H9 (cell line): ENCODE measurements around the gene ZNF568. TPM values are rescaled to one million over a fixed set of nuclear protein-coding genes. Genes with fewer than 3 reads are reported as not detected.

Source experiments
- DNase-seq: peaks from one replicate; pipeline ENCODE4 v3.0.0-alpha.2; 2017
- H2AFZ ChIP-seq: one replicate; pipeline ENCODE4 v1.6.1; 2013; ENCODE audit warnings: mild to moderate bottlenecking, low read length, control low read depth, moderate library complexity
- H2AK5ac ChIP-seq: 2 replicates; pipeline ENCODE4 v1.6.1; 2013; ENCODE audit warnings: low read length, control low read depth, mixed read lengths; ENCODE audit not compliant: insufficient read length
- H2BK120ac ChIP-seq: one replicate; pipeline ENCODE4 v1.6.1; 2013; ENCODE audit warnings: low read depth, mild to moderate bottlenecking, low read length, control low read depth, inconsistent platforms; ENCODE audit not compliant: poor library complexity, severe bottlenecking
- H2BK12ac ChIP-seq: 2 replicates; pipeline ENCODE4 v1.6.1; 2013; ENCODE audit warnings: low read length, control low read depth, mixed read lengths, low read depth; ENCODE audit not compliant: insufficient read length
- H2BK15ac ChIP-seq: 2 replicates; pipeline ENCODE4 v1.6.1; 2013; ENCODE audit warnings: low read depth, low read length, control low read depth
- H2BK20ac ChIP-seq: one replicate; pipeline ENCODE4 v1.6.1; 2013; ENCODE audit warnings: low read depth, mild to moderate bottlenecking, low read length, control low read depth, inconsistent platforms; ENCODE audit not compliant: poor library complexity, severe bottlenecking
- H2BK5ac ChIP-seq: 2 replicates; pipeline ENCODE4 v1.6.1; 2013; ENCODE audit warnings: low read length, control low read depth, mixed read lengths; ENCODE audit not compliant: insufficient read length
- H3K14ac ChIP-seq: 2 replicates; pipeline ENCODE4 v1.6.1; 2013; ENCODE audit warnings: low read length, control low read depth; ENCODE audit not compliant: insufficient read depth
- H3K18ac ChIP-seq: 2 replicates; pipeline ENCODE4 v1.6.1; 2013; ENCODE audit warnings: low read depth, mild to moderate bottlenecking, mixed read lengths, low read length, control low read depth; ENCODE audit not compliant: insufficient read length
- H3K23ac ChIP-seq: 2 replicates; pipeline ENCODE4 v1.6.1; 2013; ENCODE audit warnings: low read length, control low read depth, mixed read lengths, low read depth; ENCODE audit not compliant: insufficient read length
- H3K23me2 ChIP-seq: 2 replicates; pipeline ENCODE4 v1.6.1; 2013; ENCODE audit warnings: low read depth, mild to moderate bottlenecking, mixed read lengths, low read length, control low read depth; ENCODE audit not compliant: insufficient read length, poor library complexity, severe bottlenecking
- H3K27ac ChIP-seq: 2 replicates; pipeline ENCODE4 v1.5.1; 2013; ENCODE audit warnings: low read length, control low read depth, mixed read lengths, low read depth; ENCODE audit not compliant: insufficient read length
- H3K27me3 ChIP-seq: 2 replicates; pipeline ENCODE4 v1.6.1; 2013; ENCODE audit warnings: low read length, control low read depth, inconsistent platforms; ENCODE audit not compliant: insufficient read depth
- H3K4ac ChIP-seq: 2 replicates; pipeline ENCODE4 v1.6.1; 2013; ENCODE audit warnings: low read depth, mild to moderate bottlenecking, control low read depth, inconsistent platforms, low read length, moderate library complexity
- H3K4me1 ChIP-seq: 2 replicates; pipeline ENCODE4 v1.6.1; 2013; ENCODE audit warnings: low read length, control low read depth, inconsistent platforms; ENCODE audit not compliant: insufficient read depth
- H3K4me2 ChIP-seq: 2 replicates; pipeline ENCODE4 v1.6.1; 2013; ENCODE audit warnings: low read length, control low read depth, mixed read lengths; ENCODE audit not compliant: insufficient read length, insufficient read depth
- H3K56ac ChIP-seq: 2 replicates; pipeline ENCODE4 v1.6.1; 2013; ENCODE audit warnings: low read depth, mild to moderate bottlenecking, mixed read lengths, low read length, control low read depth; ENCODE audit not compliant: insufficient read length
- H3K79me1 ChIP-seq: 2 replicates; pipeline ENCODE4 v1.6.1; 2013; ENCODE audit warnings: low read depth, mild to moderate bottlenecking, moderate library complexity, low read length, control low read depth, inconsistent platforms; ENCODE audit not compliant: insufficient read depth, poor library complexity, severe bottlenecking
- H3K79me2 ChIP-seq: 2 replicates; pipeline ENCODE4 v1.6.1; 2013; ENCODE audit warnings: low read length, control low read depth, inconsistent platforms; ENCODE audit not compliant: insufficient read depth
- H3K9ac ChIP-seq: 2 replicates; pipeline ENCODE4 v1.6.1; 2013; ENCODE audit warnings: low read length, control low read depth, mixed read lengths; ENCODE audit not compliant: insufficient read length; ENCODE audit errors: extremely low read depth
- H3K9me3 ChIP-seq: one replicate; pipeline ENCODE4 v1.6.1; 2013; ENCODE audit warnings: low read depth, low read length, inconsistent platforms; ENCODE audit not compliant: control insufficient read depth
- H3T11ph ChIP-seq: one replicate; pipeline ENCODE4 v1.6.1; 2013; ENCODE audit warnings: mild to moderate bottlenecking, low read length, control low read depth, inconsistent platforms
- H4K20me1 ChIP-seq: one replicate; pipeline ENCODE4 v1.6.1; 2013; ENCODE audit not compliant: control insufficient read depth, insufficient read length, insufficient read depth
- H4K5ac ChIP-seq: 2 replicates; pipeline ENCODE4 v1.6.1; 2013; ENCODE audit warnings: low read depth, mild to moderate bottlenecking, mixed read lengths, low read length, control low read depth; ENCODE audit not compliant: insufficient read length
- H4K8ac ChIP-seq: replicated peaks from 2 replicates; pipeline ENCODE4 v1.6.1; 2013; ENCODE audit warnings: low read length, control low read depth, mixed read lengths, low read depth; ENCODE audit not compliant: insufficient read length
- H4K91ac ChIP-seq: 2 replicates; pipeline ENCODE4 v1.6.1; 2013; ENCODE audit warnings: low read depth, mild to moderate bottlenecking, moderate library complexity, mixed read lengths, low read length, control low read depth; ENCODE audit not compliant: insufficient read length
- H3K27ac Mint-ChIP-seq, 3 experiments: 2 replicates in 2 of 3; 3 replicates in 1 of 3; pipeline ENCODE4 v1.8.0; 2020 to 2021; ENCODE audit warnings: mixed read lengths in 3 of 3, mild to moderate bottlenecking in 1 of 3, moderate library complexity in 1 of 3
- H3K27me3 Mint-ChIP-seq: 2 replicates; pipeline ENCODE4 v1.8.0; 2021; ENCODE audit warnings: low read depth, mild to moderate bottlenecking, moderate library complexity, mixed read lengths
- H3K36me3 Mint-ChIP-seq, 3 experiments: 2 replicates in 2 of 3; 3 replicates in 1 of 3; pipeline ENCODE4 v1.8.0; 2020 to 2021; ENCODE audit warnings: low read depth in 3 of 3, mixed read lengths in 3 of 3; ENCODE audit not compliant: insufficient read depth in 1 of 3
- H3K4me1 Mint-ChIP-seq, 2 experiments: 2 replicates each; pipeline ENCODE4 v1.8.0; 2020; ENCODE audit warnings: mixed read lengths in 2 of 2
- H3K4me3 Mint-ChIP-seq, 2 experiments: 2 replicates in 1 of 2; 3 replicates in 1 of 2; pipeline ENCODE4 v1.8.0; 2020 to 2021; ENCODE audit warnings: mild to moderate bottlenecking in 2 of 2, mixed read lengths in 2 of 2, moderate library complexity in 1 of 2
- H3K9me3 Mint-ChIP-seq, 2 experiments: 2 replicates in 1 of 2; 3 replicates in 1 of 2; pipeline ENCODE4 v1.8.0; 2020; ENCODE audit warnings: mild to moderate bottlenecking in 2 of 2, mixed read lengths in 2 of 2, moderate library complexity in 1 of 2
- CTCF ChIP-seq: fragments of 200-600 bp; sonication (generic); conservative IDR thresholded peaks from 3 replicates; pipeline ENCODE4 v1.8.0; 2021; ENCODE audit warnings: antibody characterized with exemption, mild to moderate bottlenecking
- WGBS: extraction: QIAGEN DNeasy Blood & Tissue Kit; methylation state at CpG from one replicate; pipeline ENCODE4 v1.1.7; 2013; ENCODE audit warnings: missing lambda C conversion rate, low lambda C conversion rate, mixed read lengths; ENCODE audit not compliant: insufficient read length; ENCODE audit errors: extremely low coverage; 5-methylcytosine and 5-hydroxymethylcytosine counted together
- total RNA-seq: library from RNA; stranded (reverse); gene quantifications from 2 replicates; pipeline ENCODE4 v1.2.1, GENCODE V29; 2021

ZNF568 gene
- total RNA-seq, 1 experiment from 2014 or later, result 3.1 TPM

- no peak overlapping the region for H3K4ac ChIP-seq
- H3K14ac ChIP-seq, result no peak overlapping the region
- no peak overlapping the region for H2BK120ac ChIP-seq
- no peak overlapping the region for H2AK5ac ChIP-seq
- no peak for TF ChIP-seq CTCF
- H3K9me3 ChIP-seq, result peaks cover 12% of the 10 kb centered on the region
- no peak overlapping the region for H3K23ac ChIP-seq
- no peaks in the 10 kb centered on the region for H3K27me3 ChIP-seq
- H3K79me1 ChIP-seq, result no peaks in the 10 kb centered on the region
- no peak overlapping the region for H3K18ac ChIP-seq
- H3K4me3 Mint-ChIP-seq, result no peak overlapping the region
- H3K27ac ChIP-seq, result no peak overlapping the region
- no peak overlapping the region for H2BK5ac ChIP-seq
- no peaks in the 10 kb centered on the region for H3K4me1 Mint-ChIP-seq
- H2BK15ac ChIP-seq, result no peak overlapping the region
- H3K36me3 Mint-ChIP-seq, result peaks cover 9 to 57% (median 46%) of the 10 kb centered on the region in 3 experiments
- H3K4me2 ChIP-seq, result no peak overlapping the region
- H3K27ac Mint-ChIP-seq, result no peak overlapping the region
- no peak overlapping the region for H2BK12ac ChIP-seq
- no peaks in the 10 kb centered on the region for H4K20me1 ChIP-seq
- DNase-seq, result no peak
- no peak overlapping the region for H2AFZ ChIP-seq
- no peaks in the 10 kb centered on the region; the same call in 1 of the 2 replicates for H3K27me3 Mint-ChIP-seq
- no peak overlapping the region for H4K5ac ChIP-seq
- H2BK20ac ChIP-seq, result no peak overlapping the region
- H3T11ph ChIP-seq, result no peak overlapping the region
- no peak overlapping the region for H4K91ac ChIP-seq
- H3K23me2 ChIP-seq, result no peaks in the 10 kb centered on the region
- no CpG with 5 or more reads among the region's 2 CpGs for WGBS
- no peaks in the 10 kb centered on the region for H3K4me1 ChIP-seq
- no peaks in the 10 kb centered on the region for H3K79me2 ChIP-seq
- H3K56ac ChIP-seq, result no peak overlapping the region
- no peak overlapping the region for H3K9ac ChIP-seq
- H4K8ac ChIP-seq, result no peak overlapping the region
- peaks cover 70 to 73% of the 10 kb centered on the region in 2 experiments for H3K9me3 Mint-ChIP-seq
Observed at GRCh38 chr19:36931684-36932083, 15.6 kb downstream of the ZNF568 start.
